ENCODE data around the gene ETFDH.

DNA sequence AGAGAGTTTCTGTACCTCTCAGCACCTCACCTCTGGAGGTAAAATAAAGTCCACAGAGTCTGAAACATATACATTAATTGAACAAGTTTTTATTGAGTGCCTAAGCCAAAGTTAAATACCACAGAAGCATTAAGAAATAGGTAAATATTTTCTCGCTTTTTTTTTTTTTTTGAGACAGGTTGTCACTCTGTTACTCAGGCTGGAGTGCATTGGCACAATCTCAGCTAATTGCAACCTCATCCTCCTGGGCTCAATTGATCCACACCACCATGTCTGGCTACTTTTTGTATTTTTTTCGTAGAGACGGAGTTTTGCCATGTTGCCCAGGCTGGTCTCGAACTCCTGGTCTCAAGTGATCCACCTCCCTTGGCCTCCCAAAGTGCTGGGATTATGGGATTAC lies 86.6 kb downstream of the ETFDH start:
- no peak for TF ChIP-seq ZZZ3 (IDR thresholded peaks at IDR 0.05; ENCODE audit: control insufficient read depth, insufficient read length, low read depth)
- no peak for TF ChIP-seq KAT2A (conservative IDR thresholded peaks at IDR 0.05; ENCODE audit: control insufficient read depth, low read depth, low read length)
- no peak for TF ChIP-seq POLR2AphosphoS5 (IDR thresholded peaks at IDR 0.05; ENCODE audit: low read length)
- TF ChIP-seq MEF2A (IDR thresholded peaks at IDR 0.05; ENCODE audit: insufficient read depth, low read depth, low read length): no peak
- TF ChIP-seq, protein P1, sequence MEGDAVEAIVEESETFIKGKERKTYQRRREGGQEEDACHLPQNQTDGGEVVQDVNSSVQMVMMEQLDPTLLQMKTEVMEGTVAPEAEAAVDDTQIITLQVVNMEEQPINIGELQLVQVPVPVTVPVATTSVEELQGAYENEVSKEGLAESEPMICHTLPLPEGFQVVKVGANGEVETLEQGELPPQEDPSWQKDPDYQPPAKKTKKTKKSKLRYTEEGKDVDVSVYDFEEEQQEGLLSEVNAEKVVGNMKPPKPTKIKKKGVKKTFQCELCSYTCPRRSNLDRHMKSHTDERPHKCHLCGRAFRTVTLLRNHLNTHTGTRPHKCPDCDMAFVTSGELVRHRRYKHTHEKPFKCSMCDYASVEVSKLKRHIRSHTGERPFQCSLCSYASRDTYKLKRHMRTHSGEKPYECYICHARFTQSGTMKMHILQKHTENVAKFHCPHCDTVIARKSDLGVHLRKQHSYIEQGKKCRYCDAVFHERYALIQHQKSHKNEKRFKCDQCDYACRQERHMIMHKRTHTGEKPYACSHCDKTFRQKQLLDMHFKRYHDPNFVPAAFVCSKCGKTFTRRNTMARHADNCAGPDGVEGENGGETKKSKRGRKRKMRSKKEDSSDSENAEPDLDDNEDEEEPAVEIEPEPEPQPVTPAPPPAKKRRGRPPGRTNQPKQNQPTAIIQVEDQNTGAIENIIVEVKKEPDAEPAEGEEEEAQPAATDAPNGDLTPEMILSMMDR (IDR thresholded peaks at IDR 0.05 in 2 of 3, conservative IDR thresholded peaks at IDR 0.05 in 1 of 3; ENCODE audit: control insufficient read depth in 2 of 3, extremely low read depth in 1 of 3, insufficient read depth in 1 of 3, low read depth in 3 of 3, low read length in 3 of 3): no peak

All from GM12878 (cell line).